ENCODE measurements around the gene TBC1D20.

DNA sequence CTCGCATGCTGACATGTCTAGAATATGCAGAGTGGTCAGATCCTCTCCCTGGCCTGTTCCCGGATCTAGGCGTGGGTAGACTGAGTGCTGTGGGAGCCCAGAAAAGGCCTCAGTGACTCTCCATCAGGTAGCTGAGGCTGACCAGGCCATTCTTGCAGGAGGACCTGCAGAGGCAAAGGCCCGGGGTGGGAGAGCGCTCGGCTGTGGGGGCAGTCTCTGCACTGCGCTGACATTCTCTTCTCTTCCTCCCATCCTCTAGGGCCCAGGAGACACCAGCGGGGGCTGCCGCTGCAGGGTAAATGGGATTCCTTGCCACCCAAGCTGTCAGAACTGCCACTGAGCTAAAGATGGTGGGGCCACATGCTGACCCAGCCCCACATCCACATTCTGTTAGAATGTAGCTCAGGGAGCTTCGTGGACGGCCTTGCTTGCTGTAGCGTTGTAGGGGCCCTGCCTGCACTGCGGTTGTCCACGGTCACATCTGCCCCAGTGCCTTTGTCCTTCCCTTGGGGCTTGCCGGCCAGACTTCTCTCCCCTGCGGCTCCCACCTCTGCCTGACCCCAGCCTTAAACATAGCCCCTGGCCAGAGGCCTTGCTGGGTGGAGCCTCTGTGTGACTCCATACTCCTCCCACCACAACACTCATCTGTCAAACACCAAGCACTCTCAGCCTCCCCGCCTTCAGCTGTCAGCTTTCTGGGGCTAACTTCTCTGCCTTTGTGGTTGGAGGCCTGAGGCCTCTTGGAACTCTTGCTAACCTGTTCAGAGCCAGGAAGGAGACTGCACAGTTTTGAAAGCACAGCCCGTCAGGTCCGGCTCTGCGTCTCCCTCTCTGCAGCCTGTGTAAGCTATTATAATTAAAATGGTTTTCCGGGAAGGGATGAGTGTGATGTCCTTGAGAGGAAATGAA lies 32.0 kb downstream of the TBC1D20 start:
- TF ChIP-seq, protein P1, sequence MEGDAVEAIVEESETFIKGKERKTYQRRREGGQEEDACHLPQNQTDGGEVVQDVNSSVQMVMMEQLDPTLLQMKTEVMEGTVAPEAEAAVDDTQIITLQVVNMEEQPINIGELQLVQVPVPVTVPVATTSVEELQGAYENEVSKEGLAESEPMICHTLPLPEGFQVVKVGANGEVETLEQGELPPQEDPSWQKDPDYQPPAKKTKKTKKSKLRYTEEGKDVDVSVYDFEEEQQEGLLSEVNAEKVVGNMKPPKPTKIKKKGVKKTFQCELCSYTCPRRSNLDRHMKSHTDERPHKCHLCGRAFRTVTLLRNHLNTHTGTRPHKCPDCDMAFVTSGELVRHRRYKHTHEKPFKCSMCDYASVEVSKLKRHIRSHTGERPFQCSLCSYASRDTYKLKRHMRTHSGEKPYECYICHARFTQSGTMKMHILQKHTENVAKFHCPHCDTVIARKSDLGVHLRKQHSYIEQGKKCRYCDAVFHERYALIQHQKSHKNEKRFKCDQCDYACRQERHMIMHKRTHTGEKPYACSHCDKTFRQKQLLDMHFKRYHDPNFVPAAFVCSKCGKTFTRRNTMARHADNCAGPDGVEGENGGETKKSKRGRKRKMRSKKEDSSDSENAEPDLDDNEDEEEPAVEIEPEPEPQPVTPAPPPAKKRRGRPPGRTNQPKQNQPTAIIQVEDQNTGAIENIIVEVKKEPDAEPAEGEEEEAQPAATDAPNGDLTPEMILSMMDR (IDR thresholded peaks at IDR 0.05) = no peak
- TF ChIP-seq, protein P2, sequence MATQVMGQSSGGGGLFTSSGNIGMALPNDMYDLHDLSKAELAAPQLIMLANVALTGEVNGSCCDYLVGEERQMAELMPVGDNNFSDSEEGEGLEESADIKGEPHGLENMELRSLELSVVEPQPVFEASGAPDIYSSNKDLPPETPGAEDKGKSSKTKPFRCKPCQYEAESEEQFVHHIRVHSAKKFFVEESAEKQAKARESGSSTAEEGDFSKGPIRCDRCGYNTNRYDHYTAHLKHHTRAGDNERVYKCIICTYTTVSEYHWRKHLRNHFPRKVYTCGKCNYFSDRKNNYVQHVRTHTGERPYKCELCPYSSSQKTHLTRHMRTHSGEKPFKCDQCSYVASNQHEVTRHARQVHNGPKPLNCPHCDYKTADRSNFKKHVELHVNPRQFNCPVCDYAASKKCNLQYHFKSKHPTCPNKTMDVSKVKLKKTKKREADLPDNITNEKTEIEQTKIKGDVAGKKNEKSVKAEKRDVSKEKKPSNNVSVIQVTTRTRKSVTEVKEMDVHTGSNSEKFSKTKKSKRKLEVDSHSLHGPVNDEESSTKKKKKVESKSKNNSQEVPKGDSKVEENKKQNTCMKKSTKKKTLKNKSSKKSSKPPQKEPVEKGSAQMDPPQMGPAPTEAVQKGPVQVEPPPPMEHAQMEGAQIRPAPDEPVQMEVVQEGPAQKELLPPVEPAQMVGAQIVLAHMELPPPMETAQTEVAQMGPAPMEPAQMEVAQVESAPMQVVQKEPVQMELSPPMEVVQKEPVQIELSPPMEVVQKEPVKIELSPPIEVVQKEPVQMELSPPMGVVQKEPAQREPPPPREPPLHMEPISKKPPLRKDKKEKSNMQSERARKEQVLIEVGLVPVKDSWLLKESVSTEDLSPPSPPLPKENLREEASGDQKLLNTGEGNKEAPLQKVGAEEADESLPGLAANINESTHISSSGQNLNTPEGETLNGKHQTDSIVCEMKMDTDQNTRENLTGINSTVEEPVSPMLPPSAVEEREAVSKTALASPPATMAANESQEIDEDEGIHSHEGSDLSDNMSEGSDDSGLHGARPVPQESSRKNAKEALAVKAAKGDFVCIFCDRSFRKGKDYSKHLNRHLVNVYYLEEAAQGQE (IDR thresholded peaks at IDR 0.05; ENCODE audit: insufficient read depth in 1 of 2, low read depth in 2 of 2, low read length in 1 of 2) = no peak
- TF ChIP-seq TCF7L2 (IDR thresholded peaks at IDR 0.05; ENCODE audit: low read depth, low read length) (no peak), SIN3A (IDR thresholded peaks at IDR 0.05; ENCODE audit: borderline replicate concordance, insufficient read depth, low read depth, low read length) (no peak)
